C4-2B (cell line): ENCODE results near the gene FREY1.

Experiments used
- H3K27ac ChIP-seq: fragments of 450-650 bp; 2 replicates; pipeline ENCODE4 v1.5.1; 2017
- CTCF ChIP-seq: fragments of 450-650 bp; conservative IDR thresholded peaks from 2 replicates; pipeline ENCODE4 v1.5.1; 2017; ENCODE audit warnings: mild to moderate bottlenecking
- ZFX ChIP-seq: fragments of 450-650 bp; IDR thresholded peaks from 2 replicates; pipeline ENCODE4 v1.6.1; 2017

The FREY1 gene

DNA sequence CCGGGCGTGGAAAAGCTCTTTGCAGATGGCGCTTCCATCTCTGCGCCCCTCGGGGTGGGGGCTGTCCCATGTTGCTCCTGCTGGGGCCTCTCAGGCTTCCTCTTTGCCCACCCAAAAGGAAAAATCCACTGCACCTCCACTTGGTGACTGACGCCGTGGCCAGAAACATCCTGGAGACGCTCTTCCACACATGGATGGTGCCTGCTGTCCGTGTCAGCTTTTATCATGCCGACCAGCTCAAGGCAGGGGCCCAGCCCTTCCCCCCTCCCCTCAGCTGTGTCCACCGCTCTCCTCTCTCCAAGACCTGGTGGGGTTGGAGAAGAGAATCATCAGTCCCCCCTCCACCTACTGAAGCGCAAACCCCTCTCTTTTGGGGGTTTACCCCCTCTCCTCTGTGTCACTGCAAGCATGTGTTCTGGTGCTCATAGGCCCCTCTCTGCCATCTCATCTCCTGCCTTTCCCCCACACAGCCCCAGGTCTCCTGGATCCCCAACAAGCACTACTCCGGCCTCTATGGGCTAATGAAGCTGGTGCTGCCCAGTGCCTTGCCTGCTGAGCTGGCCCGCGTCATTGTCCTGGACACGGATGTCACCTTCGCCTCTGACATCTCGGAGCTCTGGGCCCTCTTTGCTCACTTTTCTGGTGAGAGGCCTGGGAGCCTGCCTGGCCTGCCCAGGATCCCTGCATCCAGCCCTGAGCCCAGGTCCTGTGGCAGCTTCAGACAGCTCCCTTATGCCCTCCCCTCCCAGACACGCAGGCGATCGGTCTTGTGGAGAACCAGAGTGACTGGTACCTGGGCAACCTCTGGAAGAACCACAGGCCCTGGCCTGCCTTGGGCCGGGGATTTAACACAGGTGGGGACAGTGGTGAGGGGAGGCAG lies 17.2 kb upstream of the FREY1 start:
- TF ChIP-seq CTCF (no peak), ZFX (no peak)
- no peak overlapping the region for H3K27ac ChIP-seq

GRCh38 chr11:45922425-45923082 lies 15.5 kb upstream of the FREY1 start, which contains the start of gene LARGE2:
Gene LARGE2 (plus strand): TSS chr11:45922656. CDS start chr11:45922883, 227 bp downstream.
- peak; percentile 72; the same call in 1 of the 2 replicates for TF ChIP-seq ZFX
- no peak for TF ChIP-seq CTCF
- peak within 1 kb of the TSS; percentile 90 for H3K27ac ChIP-seq

DNA sequence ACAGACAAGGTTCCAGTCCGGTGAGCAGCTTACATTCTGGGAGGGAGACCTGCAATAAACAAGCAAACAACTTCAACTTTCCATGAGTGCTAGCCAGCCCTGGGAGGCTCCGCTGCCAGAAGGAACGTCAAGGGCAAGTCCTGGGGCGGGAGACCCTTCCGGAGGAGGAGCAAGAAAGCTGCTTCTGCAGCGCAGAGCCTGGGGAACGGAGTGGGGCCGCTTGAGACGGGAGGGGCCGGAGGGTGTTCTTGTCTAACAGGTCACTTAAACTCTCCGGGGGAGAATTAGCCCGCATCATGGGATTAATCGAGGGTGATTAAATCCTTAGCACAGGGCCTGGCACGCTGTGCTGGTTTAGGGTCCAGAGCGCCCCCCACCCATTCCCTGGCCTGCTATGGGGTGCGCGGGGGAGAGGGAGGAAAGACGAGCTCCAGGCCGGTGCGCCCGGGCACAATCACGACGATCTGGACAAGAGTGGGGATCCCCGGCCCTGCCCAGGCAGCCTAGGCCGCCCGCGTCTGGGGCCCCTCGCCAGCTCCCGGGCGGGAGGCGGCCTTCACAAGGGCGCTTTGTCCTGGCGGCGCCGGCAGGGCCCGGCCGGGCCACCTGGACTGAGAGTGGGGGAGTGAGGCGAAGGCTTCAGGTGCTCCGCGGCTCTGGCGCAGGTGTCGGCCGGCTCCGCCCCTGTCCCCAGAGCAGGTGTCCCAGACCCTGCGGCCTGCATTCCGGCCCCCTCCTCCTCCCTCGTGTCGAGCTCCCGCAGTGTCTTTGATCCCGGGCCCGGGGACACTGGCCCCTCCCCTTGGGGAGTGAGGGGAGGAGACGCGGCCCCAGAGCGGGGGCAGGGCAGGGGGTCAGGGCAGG lies 14.7 kb upstream of the FREY1 start:
- H3K27ac ChIP-seq, result peak overlapping the region; percentile 90

DNA sequence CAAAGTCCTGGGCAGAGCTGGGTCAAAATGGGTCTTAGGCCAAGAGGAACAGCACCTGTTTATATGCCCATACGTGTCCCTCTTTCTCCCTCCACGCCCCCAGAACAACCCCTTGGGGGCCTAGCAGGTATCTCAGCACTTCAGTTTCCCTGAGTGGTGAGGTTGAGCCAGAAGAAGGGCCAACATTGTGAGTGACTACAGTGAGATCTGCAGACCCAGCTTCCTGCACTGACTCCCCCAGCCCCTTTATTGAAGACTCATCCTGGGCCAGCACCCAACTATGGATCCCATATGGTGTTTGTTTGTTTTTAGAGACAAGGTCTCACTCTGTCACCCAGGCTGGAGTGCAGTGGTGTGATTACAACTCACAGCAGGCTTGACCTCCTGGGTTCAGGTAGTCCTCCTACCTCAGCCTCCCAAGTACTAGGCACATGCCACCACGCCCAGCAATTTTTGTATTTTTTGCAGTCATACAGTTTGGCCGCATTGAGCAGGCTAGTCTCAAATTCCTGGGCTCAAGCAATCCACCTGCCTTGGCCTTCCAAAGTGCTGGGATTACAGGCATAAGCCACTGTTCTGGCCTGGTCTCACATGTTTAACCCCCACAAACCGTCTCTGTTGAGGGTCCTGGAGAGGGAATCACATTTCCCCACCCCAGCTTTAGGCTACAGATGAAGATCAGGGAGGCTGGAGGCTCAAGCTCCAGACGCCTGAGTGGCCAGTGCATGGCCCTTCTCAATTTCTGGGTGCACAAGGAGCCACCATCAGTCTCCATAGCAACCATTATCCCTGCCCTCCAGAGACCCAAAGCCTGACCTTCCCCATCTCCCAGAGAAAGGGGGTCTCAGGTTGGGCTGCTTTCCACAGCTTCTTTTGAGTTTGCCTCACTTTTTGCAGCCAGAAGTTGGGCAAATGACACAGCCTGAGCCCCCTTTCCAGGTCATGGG lies 13.7 kb upstream of the FREY1 start:
- no peak for TF ChIP-seq CTCF
- TF ChIP-seq ZFX, result no peak
- peak overlapping the region; percentile 90 for H3K27ac ChIP-seq

More for the DNA sequence above, 14.7 kb upstream of the FREY1 start:
- TF ChIP-seq ZFX (peak; percentile 48; the same call in 1 of the 2 replicates), CTCF (no peak)

DNA sequence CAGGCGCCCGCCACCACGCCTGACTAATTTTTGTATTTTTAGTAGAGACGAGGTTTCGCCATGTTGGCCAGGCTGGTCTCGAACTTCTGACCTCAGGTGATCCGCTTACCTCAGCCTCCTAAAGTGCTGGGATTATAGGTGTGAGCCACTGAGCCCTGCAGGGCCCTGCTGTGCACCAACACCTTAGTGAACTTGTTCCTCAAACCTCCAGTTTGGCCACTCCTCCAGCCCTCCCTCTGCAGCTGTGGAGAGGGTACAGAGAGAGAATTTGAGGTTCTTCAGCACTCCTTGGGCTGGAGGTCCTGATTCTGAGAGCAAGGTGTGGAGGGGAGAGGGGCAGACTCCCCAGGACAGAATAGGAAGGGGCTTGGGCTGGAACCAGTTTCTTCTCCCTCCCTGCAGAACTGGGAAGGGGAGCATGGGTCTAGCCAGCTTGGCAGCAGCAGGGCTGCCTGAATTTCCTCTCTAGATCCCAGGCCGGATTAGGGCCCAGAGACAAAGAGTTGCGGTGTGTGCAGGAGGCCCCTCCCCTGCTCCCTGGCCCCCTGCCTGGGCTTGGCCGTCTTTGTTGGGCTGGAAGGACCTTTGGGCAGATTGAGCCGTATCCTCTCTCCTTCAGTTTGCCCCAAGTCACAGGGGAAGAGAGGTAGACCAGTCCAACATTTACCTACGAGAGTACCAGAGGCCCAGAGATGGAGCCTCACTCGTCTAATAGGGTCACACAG lies 12.9 kb upstream of the FREY1 start:
- peak overlapping the region; percentile 90 for H3K27ac ChIP-seq
- TF ChIP-seq CTCF, result no peak
- TF ChIP-seq ZFX, result no peak
